ENCODE results near the gene EPHA4.

EPHA4 gene

GRCh38 chr2:221385716-221386115 lies 186.4 kb downstream of the EPHA4 start:
- H3K4me3 Mint-ChIP-seq, result no peak overlapping the region
- no peaks in the 10 kb centered on the region for H3K36me3 Mint-ChIP-seq
- no peak overlapping the region for H3K27ac Mint-ChIP-seq
- no peaks in the 10 kb centered on the region for H3K4me1 Mint-ChIP-seq (ENCODE audit: low read depth)
- H3K9me3 Mint-ChIP-seq (ENCODE audit: low read depth), result no peaks in the 10 kb centered on the region
- peaks cover 2% of the 10 kb centered on the region for H3K27me3 Mint-ChIP-seq

GRCh38 chr2:221381928-221382488 lies 190.1 kb downstream of the EPHA4 start:
- no peaks in the 10 kb centered on the region for H3K27me3 Mint-ChIP-seq
- no peak overlapping the region for H3K27ac Mint-ChIP-seq
- no peak overlapping the region for H3K4me3 Mint-ChIP-seq

GRCh38 chr2:221380686-221381085 lies 191.4 kb downstream of the EPHA4 start:
- Mint-ChIP-seq H3K27me3 (no peaks in the 10 kb centered on the region), H3K36me3 (no peaks in the 10 kb centered on the region), H3K4me1 (ENCODE audit: low read depth) (no peaks in the 10 kb centered on the region), H3K4me3 (no peak overlapping the region), H3K27ac (no peak overlapping the region), H3K9me3 (ENCODE audit: low read depth) (no peaks in the 10 kb centered on the region)

More at GRCh38 chr2:221381928-221382488, 190.1 kb downstream of the EPHA4 start:
- Mint-ChIP-seq H3K4me1 (ENCODE audit: low read depth) (no peaks in the 10 kb centered on the region), H3K9me3 (ENCODE audit: low read depth) (no peaks in the 10 kb centered on the region), H3K36me3 (no peaks in the 10 kb centered on the region)

- H3K27ac Mint-ChIP-seq, result no peak overlapping the region
- H3K36me3 Mint-ChIP-seq, result no peaks in the 10 kb centered on the region
- H3K9me3 Mint-ChIP-seq (ENCODE audit: low read depth), result no peaks in the 10 kb centered on the region
- H3K4me3 Mint-ChIP-seq, result no peak overlapping the region
- H3K27me3 Mint-ChIP-seq, result no peaks in the 10 kb centered on the region
- H3K4me1 Mint-ChIP-seq (ENCODE audit: low read depth), result no peaks in the 10 kb centered on the region
These were observed 192.0 kb downstream of the EPHA4 start for GRCh38 chr2:221380062-221380461.

GRCh38 chr2:221377597-221377996 lies 194.5 kb downstream of the EPHA4 start:
- Mint-ChIP-seq H3K9me3 (ENCODE audit: low read depth) (no peaks in the 10 kb centered on the region), H3K36me3 (no peaks in the 10 kb centered on the region), H3K4me3 (no peak overlapping the region), H3K27me3 (no peaks in the 10 kb centered on the region), H3K4me1 (ENCODE audit: low read depth) (no peaks in the 10 kb centered on the region), H3K27ac (no peak overlapping the region)

GRCh38 chr2:221377066-221377465 lies 195.0 kb downstream of the EPHA4 start:
- Mint-ChIP-seq H3K9me3 (ENCODE audit: low read depth) (no peaks in the 10 kb centered on the region), H3K36me3 (no peaks in the 10 kb centered on the region), H3K27me3 (no peaks in the 10 kb centered on the region), H3K4me1 (ENCODE audit: low read depth) (no peaks in the 10 kb centered on the region), H3K4me3 (no peak overlapping the region), H3K27ac (no peak overlapping the region)

- H3K4me3 Mint-ChIP-seq, result no peak overlapping the region
These were observed 197.9 kb downstream of the EPHA4 start for GRCh38 chr2:221374234-221374633.

GRCh38 chr2:221372907-221373306 lies 199.2 kb downstream of the EPHA4 start:
- H3K4me1 Mint-ChIP-seq (ENCODE audit: low read depth), result no peaks in the 10 kb centered on the region
- no peaks in the 10 kb centered on the region for H3K36me3 Mint-ChIP-seq
- H3K27me3 Mint-ChIP-seq, result peaks cover 7% of the 10 kb centered on the region
- H3K4me3 Mint-ChIP-seq, result no peak overlapping the region
- H3K9me3 Mint-ChIP-seq (ENCODE audit: low read depth), result no peaks in the 10 kb centered on the region
- no peak overlapping the region for H3K27ac Mint-ChIP-seq

More at GRCh38 chr2:221374234-221374633, 197.9 kb downstream of the EPHA4 start:
- Mint-ChIP-seq H3K9me3 (ENCODE audit: low read depth) (no peaks in the 10 kb centered on the region), H3K27me3 (peaks cover 7% of the 10 kb centered on the region), H3K4me1 (ENCODE audit: low read depth) (no peaks in the 10 kb centered on the region), H3K27ac (no peak overlapping the region), H3K36me3 (no peaks in the 10 kb centered on the region)

- Mint-ChIP-seq H3K4me3 (no peak overlapping the region), H3K27ac (no peak overlapping the region), H3K36me3 (no peaks in the 10 kb centered on the region), H3K4me1 (ENCODE audit: low read depth) (no peaks in the 10 kb centered on the region), H3K9me3 (ENCODE audit: low read depth) (no peaks in the 10 kb centered on the region), H3K27me3 (peaks cover 7% of the 10 kb centered on the region)
These were observed 199.8 kb downstream of the EPHA4 start for GRCh38 chr2:221372159-221372884.

GRCh38 chr2:221371347-221371746 lies 200.8 kb downstream of the EPHA4 start:
- Mint-ChIP-seq H3K4me1 (ENCODE audit: low read depth) (no peaks in the 10 kb centered on the region), H3K27ac (no peak overlapping the region), H3K9me3 (ENCODE audit: low read depth) (no peaks in the 10 kb centered on the region), H3K4me3 (no peak overlapping the region), H3K27me3 (peaks cover 7% of the 10 kb centered on the region), H3K36me3 (no peaks in the 10 kb centered on the region)

- no peaks in the 10 kb centered on the region for H3K9me3 Mint-ChIP-seq (ENCODE audit: low read depth)
- no peak overlapping the region for H3K27ac Mint-ChIP-seq
- H3K4me1 Mint-ChIP-seq (ENCODE audit: low read depth), result no peaks in the 10 kb centered on the region
- H3K27me3 Mint-ChIP-seq, result peaks cover 7% of the 10 kb centered on the region
- H3K4me3 Mint-ChIP-seq, result no peak overlapping the region
- H3K36me3 Mint-ChIP-seq, result no peaks in the 10 kb centered on the region
These were observed 201.3 kb downstream of the EPHA4 start for GRCh38 chr2:221370857-221371211.

- Mint-ChIP-seq H3K4me1 (ENCODE audit: low read depth) (no peaks in the 10 kb centered on the region), H3K27ac (no peak overlapping the region), H3K27me3 (peaks cover 7% of the 10 kb centered on the region), H3K9me3 (ENCODE audit: low read depth) (no peaks in the 10 kb centered on the region), H3K4me3 (no peak overlapping the region), H3K36me3 (no peaks in the 10 kb centered on the region)
These were observed 201.8 kb downstream of the EPHA4 start for GRCh38 chr2:221370076-221370856.

Data from activated naive CD8-positive, alpha-beta T cell (primary cell).